T-helper 2 cell (primary cell): ENCODE results near the gene SPAAR.
A peak's percentile ranks its signal among the peaks of the same experiment; 100 is the strongest.
"Not testable (repeated sequence)": the region's sequence is repeated elsewhere in the genome, so short reads cannot be mapped to it uniquely, and the experiment has no call there.

Experiments used
- DNase-seq, 5 experiments: peaks; one replicate each; pipeline versions ENCODE4 v3.0.0 to v3.0.0-alpha.2; 2012 to 2022
- total RNA-seq, 2 donors: gene quantifications; one replicate each; lab custom pipeline; 2026; lab: John Stamatoyannopoulos, UW

SPAAR gene
- total RNA-seq: 0 reads per million in 2 donors

DNA sequence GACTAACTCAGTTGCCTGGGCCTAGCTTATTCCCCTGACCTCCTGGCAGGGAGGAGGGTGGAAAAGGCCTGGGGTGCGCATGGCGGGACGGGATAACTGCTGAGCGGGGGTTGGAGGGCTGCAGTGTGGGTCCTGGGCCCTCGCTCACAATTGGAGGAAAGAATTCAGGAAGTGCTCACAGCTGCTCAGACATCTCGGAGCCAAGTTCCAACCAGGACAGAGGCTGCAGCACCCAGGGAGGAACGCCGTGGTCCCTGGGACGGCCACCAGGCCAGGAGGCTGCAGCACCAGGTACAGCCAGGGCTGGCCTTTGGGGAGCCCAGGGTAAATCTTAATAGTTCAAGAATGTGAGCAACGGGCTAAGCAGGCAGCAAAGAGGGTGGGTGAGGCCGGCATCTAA lies at the start of gene SPAAR:
Gene SPAAR, plus strand, starts transcription at position 217 of the 400 bp plus-strand sequence. CDS start 974 bp downstream, outside the sequence.
- DNase-seq: no peak

- DNase-seq: no peak
These were observed 49.3 kb upstream of the SPAAR start for GRCh38 chr9:35859990-35860339.

DNA sequence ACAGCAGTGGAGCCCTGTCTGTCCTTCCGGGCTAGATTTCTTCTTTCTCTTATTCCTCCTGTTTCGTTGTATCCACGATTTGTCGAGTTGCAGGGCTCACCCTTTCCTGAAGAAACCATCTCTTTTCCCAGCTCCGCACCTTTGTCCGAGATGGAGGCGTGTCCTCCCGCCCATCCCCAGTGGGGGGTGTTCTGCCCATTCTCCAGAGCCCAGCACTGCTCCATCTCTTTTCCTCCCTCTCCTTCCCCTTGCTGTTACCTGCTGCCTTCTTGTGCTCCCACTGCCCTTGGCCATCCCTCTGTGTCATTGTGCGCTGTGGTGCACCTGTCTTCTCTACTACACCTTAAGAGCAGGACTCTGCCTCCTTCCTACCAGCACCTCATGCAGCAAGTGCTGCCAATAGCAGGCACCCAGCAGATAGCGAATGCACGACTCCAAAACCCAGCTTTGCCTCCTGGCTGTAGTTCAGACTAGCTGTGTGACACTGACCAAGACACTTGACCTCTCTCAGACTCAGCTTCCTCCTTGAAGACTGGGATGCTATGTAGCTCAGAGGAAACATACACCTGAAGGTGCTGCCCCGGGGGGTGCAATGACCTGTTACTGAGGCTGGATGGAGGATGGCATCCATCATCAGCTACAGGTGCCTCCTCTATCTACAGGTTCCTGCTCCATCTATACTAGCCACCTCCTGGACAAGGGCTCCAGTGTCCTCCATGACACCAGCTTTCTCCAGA lies 48.0 kb upstream of the SPAAR start:
- DNase-seq: no peak

DNA sequence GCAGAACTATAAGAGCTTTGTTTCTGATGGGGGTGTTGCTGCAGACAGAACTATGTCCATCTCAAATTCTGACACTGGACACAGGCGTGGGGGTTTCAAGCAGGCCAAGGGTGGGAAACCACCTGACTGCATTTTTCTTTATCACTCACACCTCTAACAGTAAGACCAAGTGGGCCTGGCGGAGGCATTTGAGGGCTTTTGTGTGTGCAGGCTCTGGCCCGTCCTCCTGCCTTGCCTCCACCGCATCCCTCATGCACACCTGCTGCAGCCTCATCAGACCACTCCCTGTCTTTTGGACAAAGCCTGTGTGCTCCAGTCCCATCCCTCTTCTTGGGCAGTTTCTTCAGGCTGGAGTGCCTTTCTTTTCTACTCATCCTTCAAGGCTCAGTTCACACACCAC lies 47.0 kb upstream of the SPAAR start:
- no peak for DNase-seq

GRCh38 chr9:35863583-35863982 lies 45.7 kb upstream of the SPAAR start:
- DNase-seq: no peak

DNA sequence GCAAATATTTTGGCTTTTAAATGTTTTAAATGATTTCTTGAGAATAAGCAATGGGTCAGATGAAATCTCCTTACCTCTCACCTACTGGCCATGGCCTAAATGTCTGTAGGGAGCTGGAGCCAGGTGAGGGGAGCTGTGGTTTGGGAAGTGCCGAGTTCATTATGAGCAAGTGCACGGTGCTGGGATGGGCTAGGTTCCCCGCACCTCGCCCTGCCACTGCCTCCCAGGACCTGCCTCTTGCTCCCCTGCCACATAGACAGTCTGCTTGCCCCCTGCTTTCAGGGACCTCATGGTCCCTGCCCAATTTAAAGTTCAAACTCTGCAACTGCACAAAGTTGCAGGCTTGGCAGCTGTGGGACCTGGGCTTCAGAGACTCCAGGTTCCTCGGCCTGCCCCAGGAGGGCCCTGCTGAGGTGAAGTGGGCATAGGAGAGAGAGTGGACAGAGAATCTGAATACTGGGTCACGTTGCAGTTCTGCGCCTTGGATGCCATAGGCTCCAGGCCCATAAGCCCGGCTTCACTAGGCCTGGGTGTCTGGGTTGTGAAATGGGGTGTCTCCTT lies 44.5 kb upstream of the SPAAR start:
- DNase-seq: no peak

- DNase-seq: no peak
These were observed 41.8 kb upstream of the SPAAR start for GRCh38 chr9:35867538-35867937.

DNA sequence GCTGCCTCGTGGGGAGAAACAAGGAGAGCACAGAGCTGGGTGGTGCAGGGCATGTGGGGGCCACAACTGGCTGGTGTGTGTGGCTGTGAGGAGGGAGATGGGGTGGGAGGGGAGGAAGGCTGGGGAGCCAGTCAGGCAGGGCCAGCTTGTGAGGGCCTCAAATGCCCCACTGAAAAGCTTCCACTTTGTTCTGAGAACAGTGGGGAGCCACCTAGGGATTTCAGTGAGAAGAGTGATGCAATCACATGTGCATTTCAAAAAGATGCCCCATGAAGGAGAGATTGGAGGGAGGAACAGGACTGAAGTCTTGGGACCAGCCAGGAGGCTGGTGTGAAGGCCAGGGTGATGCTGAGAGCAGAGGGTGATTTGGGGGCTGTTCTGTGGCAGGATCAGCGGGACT lies 40.4 kb upstream of the SPAAR start:
- DNase-seq: no peak

GRCh38 chr9:35869621-35870216 lies 39.6 kb upstream of the SPAAR start:
- DNase-seq: no peak

- DNase-seq: no peak
These were observed 38.9 kb upstream of the SPAAR start, which contains the start of gene OR13J1 for GRCh38 chr9:35870351-35870923. TSS of gene OR13J1 (minus strand) at chr9:35870401. CDS start at chr9:35870401, 0 bp downstream.

- no peak for DNase-seq
These were observed 37.7 kb upstream of the SPAAR start for GRCh38 chr9:35871545-35871944.

GRCh38 chr9:35872505-35872904 lies 36.8 kb upstream of the SPAAR start:
- no peak for DNase-seq

DNA sequence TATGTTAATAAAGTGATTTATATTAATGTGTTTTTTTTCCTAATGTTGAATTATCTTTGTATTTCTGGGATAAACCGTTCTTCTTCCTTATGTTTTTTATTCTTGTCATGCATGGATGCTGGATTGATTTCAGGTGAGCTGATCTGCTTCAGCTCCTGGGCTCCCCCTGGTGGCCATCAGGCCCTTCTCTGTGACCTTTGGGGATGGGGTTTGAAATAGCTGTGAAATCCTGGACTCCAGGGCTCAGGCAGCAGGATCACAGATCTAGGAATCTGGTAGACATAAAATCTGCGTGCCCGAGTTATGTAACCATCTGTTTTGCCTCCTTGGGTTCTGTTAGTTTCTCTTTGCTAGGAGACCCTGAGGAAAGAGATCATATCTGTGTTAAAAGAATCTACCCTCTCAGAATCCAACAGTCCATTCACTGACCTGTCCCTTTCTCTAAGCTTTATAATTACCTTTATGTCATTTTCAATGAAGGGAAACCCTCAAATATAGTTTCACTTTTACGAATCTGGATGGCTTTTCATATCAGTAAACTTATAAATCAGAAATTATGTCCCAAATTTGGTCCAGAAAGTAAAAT lies 26.9 kb upstream of the SPAAR start:
- peak; percentile 56 to 75 (median 69) for DNase-seq

DNA sequence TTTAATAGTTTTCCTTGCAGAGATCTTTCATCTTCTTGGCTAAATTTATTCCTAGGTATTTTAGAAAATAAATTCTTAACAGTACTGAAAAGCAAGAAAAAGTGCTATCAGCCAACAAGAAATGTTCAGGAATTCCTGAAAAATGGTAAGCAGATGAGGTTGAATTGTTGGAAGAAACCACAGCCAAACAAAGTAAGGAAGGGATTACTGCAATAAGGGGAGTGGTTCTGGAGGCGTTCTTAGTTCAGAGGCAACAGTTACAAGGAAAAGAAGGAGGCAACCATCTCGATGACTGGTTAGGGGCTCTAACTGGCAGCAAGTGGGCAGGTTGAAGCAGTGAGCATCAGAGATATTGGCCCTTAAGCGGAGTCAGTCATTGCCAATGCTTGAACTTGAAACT lies 26.3 kb upstream of the SPAAR start:
- DNase-seq: no peak

- not testable (repeated sequence) for DNase-seq
These were observed 24.4 kb upstream of the SPAAR start for GRCh38 chr9:35884908-35885307.

GRCh38 chr9:35891646-35892045 lies 17.6 kb upstream of the SPAAR start:
- DNase-seq: no peak

DNA sequence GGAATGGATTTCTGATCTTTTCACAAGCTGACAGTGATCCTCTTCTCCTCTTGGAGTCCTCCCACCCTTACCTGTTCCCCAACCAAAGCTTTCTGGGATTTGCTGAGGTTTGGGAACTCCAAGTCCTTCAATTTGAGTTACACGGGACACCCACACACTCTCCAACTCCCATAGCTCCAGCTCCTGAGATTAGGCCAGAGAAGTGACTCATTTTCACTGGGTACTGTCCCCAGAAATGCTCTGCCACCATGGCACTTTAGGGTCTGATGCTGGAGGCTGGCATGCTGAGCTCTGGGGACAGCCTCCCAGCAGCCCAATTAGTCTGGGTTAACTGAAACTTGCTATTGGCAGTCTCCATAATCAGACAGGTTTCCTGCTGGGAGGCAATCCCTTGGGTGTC lies 17.2 kb upstream of the SPAAR start:
- no peak for DNase-seq

- DNase-seq: no peak
These were observed 12.7 kb upstream of the SPAAR start for GRCh38 chr9:35896570-35896969.

- DNase-seq: not testable (repeated sequence)
These were observed 11.8 kb upstream of the SPAAR start for GRCh38 chr9:35897376-35898099.

- DNase-seq: no peak
These were observed 11.0 kb upstream of the SPAAR start for GRCh38 chr9:35898337-35898736.

DNA sequence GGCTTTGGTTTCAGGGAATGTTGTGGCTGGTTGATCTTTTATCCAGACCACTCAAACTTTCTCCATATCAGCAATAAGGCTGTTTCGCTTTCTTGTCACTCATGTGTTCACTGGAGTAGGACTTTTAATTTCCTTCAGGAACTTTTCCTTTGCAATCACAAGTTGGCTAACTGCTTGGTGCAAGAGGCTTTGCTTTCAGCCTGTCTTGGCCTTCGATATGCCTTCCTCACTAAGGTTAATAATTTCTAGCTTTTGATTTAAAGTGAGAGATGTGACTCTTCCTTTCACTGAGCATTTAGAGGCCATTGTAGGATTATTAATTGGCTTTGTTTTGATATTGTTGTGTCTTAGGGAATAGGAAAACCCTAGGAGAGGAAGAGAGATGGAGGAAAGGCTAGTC lies 10.3 kb upstream of the SPAAR start:
- DNase-seq: no peak

DNA sequence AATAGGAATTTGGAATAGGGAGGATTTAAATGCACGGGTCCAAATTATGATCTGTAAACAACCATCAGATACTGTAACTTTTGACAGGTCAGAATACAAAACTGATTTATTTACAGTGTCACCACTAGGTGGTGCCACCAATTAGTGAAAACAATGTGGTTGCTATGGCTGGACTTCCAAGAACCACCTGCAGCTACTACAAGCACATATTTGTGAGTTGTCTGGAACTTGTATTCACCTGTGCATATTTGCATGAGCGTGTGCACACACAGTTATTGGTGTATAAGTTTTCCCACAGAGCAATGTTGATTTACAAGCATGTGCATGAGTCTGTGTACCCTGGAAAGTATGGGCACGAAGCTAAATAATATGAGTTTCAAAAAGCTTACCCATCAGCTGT lies 6.2 kb upstream of the SPAAR start:
- peak in 2 of 5 experiments; percentile 3 to 69 for DNase-seq

GRCh38 chr9:35904338-35904737 lies 5.0 kb upstream of the SPAAR start:
- DNase-seq: no peak
